UCSD-AML1 (cell line): ENCODE data around the gene AUTS2.
"Not testable (repeated sequence)": the region's sequence is repeated elsewhere in the genome, so short reads cannot be mapped to it uniquely, and the experiment has no call there.

Source experiments
- DNase-seq: peaks from one replicate; lab custom pipeline; 2025; ENCODE audit not compliant: unreplicated experiment; lab: John Stamatoyannopoulos, UW

AUTS2 gene

DNA sequence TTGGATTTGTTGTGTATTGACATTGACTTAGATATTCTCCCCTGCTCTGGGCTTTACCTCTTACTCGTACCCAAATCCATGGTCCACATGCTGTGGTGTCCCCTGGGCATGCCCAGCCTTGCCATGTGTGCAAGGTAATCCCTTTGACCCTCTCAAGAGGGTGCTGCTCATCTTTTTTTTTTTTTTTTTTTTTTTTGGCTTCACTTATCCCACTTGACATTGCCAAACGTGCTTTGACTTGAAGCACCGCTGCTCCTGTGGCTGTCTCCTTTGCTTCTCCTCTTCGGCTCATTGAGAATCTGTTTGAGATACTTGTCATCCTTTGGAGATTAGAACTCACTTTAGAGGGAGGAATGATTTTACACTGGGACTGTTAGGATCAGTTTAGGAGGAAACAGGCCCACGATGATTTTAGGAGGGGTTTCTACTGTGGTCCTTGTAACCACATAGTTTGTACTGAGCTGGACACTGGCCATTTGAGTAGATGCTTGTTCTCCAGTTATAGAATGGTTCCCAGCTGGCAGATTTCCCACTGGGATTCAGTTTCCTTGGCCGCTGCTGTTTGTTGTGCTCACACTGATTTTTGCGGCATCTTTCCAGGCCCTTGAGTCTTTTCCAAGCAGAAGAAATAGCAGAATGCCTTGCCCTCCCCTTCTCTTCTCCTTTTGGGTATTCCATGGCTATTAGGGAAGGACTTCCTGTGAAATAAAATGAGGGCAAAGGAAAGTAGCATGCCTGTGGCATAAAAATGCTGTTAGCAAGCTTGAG is 184.8 kb downstream of the AUTS2 start:
- DNase-seq, result no peak

DNA sequence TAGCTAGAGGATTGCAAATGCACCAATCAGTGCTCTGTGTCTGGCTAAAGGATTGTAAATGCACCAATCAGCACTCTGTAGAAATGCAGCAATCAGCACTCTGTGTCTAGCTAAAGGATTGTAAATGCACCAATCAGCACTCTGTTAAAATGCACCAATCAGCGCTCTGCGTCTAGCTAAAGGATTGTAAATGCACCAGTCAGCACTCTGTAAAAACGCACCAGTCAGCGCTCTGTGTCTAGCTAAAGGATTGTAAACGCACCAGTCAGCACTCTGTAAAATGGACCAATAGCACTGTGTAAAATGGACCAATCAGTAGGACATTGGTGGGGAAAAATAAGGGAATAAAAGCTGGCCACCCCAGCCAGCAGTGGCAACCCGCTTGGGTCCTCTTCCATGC is 187.9 kb downstream of the AUTS2 start:
- DNase-seq, result not testable (repeated sequence)

DNA sequence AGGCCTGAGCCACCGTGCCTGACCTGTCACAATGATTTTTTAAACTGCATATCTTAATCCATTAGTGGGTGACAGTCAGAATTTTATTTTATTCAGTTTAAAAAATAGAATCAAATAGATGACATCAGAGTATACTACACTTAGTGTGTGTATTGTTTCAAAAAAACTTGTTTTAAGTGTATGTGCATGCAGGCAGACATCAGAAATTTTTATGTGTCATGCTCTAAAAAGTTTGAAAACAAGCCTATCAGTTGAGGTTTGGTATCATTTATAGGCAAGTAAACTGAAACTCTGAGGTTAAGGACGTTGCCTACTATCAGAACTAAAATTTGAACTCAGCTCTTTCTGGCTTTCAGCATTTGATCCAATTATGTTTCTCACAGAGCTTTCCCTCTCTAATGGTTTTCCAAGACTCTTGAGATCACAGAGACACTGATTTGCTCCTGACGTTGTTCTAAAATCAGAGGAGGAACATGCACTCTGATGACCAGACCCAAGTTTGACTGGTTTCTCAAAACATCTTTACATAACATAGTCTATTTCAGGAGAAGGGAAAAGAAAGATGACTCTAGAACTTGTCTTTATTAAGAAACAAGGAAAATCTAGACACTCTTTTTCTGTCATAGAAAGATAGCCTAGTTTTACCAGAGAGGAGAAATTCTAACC is 188.6 kb downstream of the AUTS2 start:
- DNase-seq, result no peak

DNA sequence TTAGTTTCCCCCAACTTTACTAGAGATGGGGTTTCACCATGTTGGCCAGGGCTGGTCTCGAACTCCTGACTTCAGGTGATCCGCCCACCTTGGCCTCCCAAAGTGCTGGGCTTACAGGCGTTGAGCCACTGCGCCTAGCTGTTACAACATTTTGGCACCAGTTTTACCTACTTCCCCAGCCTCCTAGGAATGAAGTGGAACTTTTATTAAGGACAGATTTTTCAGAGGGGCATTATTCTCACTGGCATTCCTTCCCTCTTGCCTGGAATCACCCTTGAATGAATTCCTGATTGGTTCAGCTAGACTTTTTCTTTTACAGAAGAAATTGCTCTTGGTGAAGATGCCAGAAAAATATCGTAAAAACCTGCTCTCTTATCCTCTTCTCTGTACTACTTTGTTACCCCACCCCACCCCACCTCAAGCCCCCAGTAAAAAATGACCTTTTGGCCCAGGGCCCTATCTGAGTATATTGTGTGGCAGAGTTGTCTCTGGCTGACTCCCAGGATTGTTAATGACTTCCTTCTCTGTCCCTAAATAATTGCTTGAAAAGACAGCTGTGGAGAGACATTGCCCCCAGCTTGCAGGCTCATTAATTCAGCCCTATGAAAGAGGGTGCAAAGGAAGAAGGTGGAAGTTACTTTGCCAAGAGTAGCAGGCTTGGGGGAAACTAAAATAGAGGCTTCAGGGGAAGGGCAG is 189.6 kb downstream of the AUTS2 start:
- DNase-seq, result no peak

DNA sequence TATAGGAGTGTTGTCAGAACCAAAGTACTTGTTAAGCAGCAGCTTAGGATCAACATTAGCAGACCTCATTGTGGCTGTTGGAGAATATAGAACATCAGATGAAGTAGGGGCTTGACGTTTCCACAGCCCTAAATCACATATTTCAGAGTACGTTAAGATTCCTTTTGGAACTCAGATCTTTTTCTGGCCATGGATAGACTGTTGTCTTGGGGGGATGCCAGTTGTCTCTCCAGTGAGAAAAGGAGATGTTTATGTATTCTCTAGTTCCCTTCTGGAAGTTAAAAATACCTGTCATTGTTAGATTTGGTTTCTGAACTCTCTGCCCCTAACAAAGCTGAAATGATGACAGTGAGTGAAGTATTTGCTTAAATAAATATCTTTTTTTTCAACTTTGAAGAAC is 191.3 kb downstream of the AUTS2 start:
- no peak for DNase-seq

DNA sequence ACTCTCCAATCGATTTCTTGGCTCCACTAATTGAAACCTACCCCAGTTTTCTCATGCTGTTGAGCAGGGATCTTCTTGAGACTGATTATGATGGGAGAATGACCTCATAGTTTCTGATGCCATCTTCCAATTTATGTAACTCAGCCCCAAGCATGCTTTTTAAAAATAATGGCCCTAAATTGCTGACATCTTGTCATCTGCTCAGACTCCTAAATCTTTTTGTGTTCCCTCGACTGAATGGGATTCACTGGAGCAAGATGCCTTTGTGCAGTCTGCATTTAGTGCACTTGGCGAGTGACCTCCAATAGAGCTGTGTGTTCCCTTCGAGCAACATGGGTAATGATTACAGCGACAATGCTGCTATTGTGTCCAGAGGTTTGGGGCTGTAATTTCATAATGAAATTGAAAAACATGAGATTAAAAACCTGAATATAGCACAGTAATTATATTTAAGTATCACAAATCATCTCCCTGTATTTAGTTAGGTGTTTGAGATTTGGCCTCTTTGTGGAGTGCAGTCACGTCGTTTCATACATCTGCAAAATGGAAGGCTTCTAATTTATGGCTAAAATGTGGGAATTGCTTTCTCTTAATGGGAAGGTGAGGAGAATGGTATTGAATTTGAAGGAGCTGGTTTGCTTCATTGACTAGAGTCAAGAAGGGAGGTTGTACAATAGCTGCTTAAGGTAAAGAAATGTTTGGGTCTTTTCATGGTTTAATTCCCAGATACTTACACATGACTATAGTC is 192.9 kb downstream of the AUTS2 start:
- no peak for DNase-seq

DNA sequence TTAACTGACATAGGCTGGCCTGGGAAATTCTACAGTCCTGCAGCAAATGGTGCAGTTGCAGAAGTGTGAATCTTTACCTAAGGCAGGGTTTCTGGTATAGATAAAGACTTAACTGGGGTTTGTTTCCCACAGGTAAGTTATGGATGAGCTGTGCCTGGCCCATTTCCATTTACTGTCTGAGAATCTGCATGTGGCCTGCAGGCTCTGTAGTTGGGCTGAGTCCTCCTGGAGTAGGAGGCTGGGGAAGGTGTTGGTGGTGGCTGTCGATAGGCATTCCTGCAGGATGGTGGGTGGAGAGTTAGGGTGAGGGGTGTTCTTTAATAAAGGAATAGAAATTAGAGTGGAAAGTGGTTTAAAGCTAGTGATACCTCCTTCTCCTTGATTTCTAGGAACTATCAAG is 193.5 kb downstream of the AUTS2 start:
- DNase-seq, result no peak

DNA sequence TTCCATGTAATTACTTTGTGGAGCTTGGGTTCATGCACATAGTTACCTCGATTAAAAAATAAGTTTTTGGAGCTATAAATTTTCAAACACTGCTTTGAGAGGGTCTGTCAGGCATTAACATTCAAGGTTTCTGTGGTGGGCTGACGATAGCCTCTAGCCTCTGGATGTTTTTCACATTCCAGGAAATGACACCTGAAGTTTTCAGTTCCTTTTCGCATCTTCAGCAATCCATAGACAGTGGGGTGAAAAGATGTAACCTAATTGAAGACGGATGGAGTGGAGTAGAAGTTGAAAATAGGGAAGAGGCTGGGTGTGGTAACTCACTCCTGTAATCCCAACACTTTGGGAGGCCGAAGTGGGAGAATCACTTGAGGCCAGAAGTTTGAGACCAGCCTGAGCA is 197.7 kb downstream of the AUTS2 start:
- DNase-seq, result no peak

DNA sequence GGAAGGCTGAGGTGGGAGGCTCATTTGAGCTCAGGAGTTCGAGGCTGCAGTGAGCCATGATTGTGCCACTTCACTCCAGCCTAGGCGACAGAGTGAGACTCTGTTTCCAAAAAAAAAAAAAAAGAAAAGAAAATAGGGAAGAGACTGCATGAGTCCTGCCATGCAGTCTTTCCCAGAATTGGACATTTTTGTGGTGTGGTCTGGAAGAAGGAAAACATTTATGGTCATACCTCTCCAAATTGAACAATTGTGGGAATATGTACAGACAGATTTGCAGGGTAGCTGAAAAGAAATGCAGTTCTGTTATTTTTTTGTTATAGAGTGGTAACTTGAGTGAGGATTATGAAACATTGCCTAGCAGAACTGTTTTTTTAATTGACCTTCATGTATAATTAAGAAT is 198.1 kb downstream of the AUTS2 start:
- DNase-seq, result no peak

DNA sequence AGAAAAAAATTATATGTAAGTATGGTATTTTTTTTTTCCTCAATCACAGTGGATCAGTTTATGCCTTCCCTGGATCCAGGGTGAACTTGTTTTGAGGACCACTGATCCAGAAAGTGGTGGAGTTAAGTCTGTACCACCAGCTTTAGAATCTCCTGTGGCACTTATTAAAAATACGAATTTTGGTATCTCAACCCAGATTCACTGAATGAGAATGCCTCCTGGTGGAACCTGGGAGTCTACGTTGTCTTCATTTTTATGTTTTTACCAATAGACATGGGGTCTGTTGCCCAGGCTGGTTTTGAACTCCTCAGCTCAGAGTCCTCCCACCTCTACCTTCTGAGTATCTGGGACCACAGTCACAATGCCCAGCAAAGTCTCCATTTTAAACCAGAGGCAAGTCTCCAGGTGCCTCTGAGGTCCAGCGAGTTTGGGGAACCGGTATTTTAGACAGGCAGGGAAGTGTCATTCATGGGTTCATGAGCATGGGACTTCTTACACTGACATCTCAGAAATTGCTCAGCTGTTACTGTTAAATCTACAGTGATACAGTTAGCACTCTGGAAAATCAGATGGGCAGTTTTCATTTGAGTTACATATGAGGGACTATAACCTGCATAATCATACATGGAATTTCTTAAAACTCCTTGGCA is 200.9 kb downstream of the AUTS2 start:
- no peak for DNase-seq

DNA sequence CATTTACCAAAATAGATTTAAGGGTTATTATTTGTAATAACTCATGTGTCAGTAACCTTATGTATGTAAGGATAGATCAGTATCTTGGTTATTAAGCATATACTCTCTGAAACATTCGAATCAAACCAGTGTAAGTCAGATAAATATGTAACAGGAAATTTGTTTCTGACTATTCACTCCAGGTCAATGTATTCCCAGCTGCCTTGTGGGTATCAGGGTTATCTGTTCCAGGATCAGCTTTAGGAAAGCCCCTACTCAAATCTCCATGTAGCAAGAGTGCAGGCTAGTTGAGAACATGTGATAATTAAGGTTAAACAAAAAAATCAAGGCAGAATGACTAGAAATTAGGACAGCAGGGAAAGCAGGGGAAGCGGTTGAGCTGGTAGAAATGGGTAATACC is 201.7 kb downstream of the AUTS2 start:
- DNase-seq, result no peak

DNA sequence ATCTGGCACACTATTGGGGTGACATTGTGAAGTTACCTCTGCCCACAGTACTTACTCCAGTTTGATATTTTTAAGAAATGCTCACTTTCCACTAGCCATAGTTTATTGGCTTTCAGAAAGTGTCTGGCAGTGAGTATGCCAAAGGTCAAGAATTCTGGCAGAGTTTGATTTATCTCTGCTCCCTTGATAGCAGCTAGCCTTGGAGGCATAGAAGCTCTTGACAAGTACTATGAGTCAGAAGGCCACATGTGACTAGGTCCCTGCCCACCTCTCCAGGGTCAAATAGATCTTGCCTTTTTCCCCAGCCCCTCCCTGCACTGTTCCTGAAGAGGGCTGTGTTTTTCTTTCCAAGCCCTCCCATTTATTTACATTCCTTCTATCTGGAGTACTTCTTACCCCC is 202.2 kb downstream of the AUTS2 start:
- no peak for DNase-seq

DNA sequence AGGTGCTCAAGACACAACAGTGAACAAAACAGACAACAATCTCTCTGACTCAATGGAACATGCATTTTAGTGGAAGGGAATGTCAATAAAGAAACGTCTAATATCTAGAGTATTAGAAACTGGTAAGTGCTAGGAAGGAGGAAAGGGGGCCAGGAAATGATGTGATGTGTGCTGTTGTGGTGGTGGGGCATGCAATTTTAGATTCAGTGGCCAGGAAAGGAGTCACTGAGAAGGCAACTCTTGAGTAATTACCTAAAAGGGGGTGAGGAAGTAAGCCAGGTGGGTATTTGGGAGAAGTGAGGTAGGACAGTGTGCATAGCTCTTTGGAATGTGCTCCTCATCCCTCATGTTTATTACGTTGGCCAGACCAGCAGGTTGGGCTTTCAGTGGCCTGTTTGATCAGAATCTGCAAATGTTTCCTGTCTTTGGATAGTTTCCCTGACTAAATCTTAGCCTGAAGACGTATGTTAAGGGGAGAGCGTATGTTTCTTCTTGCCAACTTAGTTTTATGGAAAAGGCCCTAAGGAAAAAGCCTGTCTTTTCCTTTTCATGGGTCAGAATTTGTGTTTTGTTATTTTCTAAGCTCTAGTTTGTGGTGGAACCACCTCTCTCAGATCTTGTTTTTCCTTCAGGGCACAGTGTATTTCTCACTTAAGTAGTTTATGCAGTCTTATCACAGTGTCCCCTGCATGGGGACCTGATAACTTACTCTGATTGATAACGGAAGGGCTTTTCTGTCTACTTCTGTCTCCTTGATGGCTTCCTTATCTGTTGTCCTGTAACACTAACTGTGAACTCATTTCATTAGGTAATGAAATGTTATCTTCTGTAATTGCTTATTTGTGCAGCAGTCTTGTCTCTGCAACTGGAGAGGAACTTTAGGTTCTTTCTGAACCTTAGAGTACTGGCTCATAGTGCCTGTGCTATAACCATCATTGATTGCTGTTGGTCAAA is 203.7 kb downstream of the AUTS2 start:
- no peak for DNase-seq

DNA sequence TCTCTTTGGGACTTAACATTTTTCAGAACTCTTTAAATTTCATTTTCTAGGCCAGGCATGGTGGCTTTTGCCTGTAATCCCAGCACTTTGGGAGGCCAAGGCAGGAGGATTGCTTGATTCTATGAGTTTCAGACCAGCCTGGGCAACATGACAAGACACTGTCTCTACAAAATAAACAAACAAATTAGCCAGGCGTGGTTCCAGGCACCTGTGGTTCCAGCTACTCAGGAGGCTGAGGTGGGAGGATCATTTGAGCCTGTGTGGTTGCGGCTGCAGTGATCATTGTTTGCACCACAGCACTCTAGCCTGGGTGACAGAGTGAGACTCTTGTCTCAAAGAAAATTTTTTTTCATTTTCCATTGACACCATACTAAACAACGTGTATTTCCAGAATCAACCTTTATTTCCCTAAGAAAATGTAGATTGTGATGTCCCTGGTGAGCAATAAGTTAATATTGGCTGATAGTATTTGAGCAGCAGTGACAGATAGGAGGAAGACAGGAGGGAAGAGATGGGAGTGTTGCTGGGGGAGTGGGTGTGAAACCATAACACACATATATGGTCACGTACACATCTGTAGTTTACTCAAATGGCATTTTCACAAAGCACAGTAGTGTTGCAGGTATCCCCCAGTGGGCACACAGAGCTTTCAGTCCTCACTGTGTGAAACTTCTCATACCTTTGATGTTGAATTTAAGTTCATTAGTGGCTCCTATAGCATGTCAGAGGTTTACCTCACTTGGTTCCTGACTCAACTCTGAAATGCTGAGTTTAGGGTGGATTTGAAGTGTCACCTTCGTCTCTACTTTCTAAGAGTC is 205.6 kb downstream of the AUTS2 start:
- no peak for DNase-seq

DNA sequence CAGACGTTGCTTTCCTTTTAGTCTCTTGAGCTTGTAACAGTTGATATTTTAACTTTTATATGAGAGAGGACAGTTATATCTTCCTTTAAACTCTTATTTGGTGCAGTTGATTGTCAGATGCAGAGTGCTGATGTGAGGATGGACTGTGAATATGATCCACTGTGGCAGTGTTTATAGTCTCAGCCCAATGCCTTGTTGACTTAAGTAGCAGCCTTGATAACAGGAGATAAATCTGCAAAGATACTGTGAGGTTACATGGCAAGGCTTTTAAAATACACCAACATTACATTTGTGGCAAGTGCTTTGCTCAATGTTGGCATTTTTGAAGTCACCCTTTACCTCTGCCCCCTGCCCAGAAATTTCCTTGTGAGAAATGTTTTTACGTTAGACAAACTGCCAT is 206.7 kb downstream of the AUTS2 start:
- no peak for DNase-seq

DNA sequence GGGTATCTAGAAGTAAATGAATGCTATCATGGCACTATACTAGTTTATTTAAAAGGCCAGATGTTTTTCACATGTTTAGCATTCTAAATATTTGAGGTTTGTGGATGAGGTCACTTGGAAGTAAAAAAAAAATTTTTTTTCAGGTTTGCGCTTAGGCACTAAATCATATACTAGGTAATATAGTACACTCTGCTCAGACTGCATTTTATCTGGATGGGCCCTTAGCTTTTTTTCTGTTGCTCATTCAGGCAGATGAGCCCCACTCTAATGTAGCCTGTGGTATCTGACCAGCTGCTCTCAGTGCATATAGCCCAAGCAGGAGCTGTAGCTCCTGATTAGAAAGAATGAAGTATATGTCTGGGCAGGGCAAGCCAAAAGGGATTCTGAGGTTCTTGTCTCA is 210.1 kb downstream of the AUTS2 start:
- DNase-seq, result no peak

DNA sequence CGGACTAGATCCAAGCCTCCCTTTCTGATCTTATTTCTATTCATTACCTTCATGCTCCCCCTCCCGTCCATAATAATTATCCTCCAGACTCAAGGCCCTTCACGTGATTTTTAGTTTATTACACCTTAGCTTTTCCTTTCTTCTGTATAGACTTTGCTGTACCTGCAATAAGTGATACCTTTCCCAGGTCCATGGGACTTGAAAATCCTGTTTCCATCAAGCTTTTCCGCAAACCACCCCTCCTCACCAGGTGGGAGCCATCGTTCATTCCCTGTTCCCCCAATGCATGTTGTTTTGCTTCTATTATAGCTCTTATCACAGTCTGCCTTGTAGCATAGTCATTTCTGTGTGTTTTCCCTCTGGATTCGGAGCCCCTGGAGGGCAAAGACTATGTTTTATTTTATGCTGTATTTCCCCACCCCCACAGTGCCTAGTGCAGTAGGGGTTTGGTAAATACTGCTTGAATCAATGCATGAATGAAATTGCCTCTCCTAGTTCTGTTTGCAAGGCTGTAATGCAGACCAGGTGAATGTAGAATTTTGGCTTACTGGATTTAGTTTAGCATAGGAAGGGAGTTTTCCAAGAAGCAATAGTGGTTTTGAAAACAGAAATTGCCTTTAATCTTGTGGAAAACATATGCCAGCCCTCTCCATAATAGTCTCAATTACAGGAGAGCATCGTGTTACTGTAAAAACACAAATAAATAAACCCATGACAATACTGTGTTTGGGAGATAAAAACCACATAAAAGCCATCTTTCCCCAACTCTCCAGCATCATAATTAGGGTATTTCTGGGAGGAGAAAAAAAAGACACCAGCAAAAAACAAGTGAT is 213.4 kb downstream of the AUTS2 start:
- DNase-seq, result no peak

DNA sequence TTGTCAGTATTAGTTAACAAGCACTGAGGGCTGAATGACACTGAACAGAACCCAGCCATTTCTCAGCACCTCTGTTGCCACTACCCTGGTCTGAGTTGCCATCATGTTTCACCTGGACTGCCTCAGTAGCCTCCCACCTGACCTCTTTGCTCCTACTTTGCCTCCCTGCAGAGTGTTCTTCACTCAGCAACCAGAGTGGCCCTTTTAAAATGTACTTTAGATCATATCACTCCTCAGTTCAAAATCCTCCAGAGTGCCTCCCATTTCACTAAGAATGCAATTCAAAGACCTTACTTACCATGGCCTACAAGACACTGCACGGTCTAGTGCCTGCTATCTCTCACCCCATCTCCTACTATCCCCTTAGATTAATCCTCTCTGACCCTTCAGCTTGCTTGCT is 214.5 kb downstream of the AUTS2 start:
- DNase-seq, result no peak
